Endothelial cell (in vitro differentiated cells): Measurements from ENCODE around the gene SPOCK1. TPM values are rescaled to one million over a fixed set of nuclear protein-coding genes. Genes with fewer than 3 reads are reported as not detected.

Source experiments
- DNase-seq: peaks from one replicate; pipeline ENCODE4 v3.0.0; 2021; ENCODE audit warnings: low spot score
- H3K27ac Mint-ChIP-seq: one replicate; pipeline ENCODE4 v1.8.0; 2021; ENCODE audit warnings: mixed read lengths, inconsistent platforms; ENCODE audit not compliant: unreplicated experiment
- H3K27me3 Mint-ChIP-seq: one replicate; pipeline ENCODE4 v1.8.0; 2021; ENCODE audit warnings: mild to moderate bottlenecking, moderate library complexity, mixed read lengths, inconsistent platforms; ENCODE audit not compliant: unreplicated experiment
- H3K36me3 Mint-ChIP-seq: one replicate; pipeline ENCODE4 v1.8.0; 2021; ENCODE audit warnings: mild to moderate bottlenecking, low read depth, mixed read lengths, inconsistent platforms; ENCODE audit not compliant: unreplicated experiment
- H3K4me1 Mint-ChIP-seq: one replicate; pipeline ENCODE4 v1.8.0; 2021; ENCODE audit warnings: mild to moderate bottlenecking, mixed read lengths, inconsistent platforms; ENCODE audit not compliant: unreplicated experiment
- H3K4me3 Mint-ChIP-seq: one replicate; pipeline ENCODE4 v1.8.0; 2021; ENCODE audit warnings: mild to moderate bottlenecking, mixed read lengths, inconsistent platforms; ENCODE audit not compliant: unreplicated experiment
- H3K9me3 Mint-ChIP-seq: one replicate; pipeline ENCODE4 v1.8.0; 2021; ENCODE audit warnings: mixed read lengths, inconsistent platforms; ENCODE audit not compliant: unreplicated experiment
- CTCF ChIP-seq: fragments of 200-600 bp; sonication (generic); IDR thresholded peaks from one replicate; pipeline ENCODE4 v1.5.0; 2021; ENCODE audit warnings: antibody characterized with exemption; ENCODE audit not compliant: unreplicated experiment
- total RNA-seq: library from RNA; stranded (reverse); fragmentation: NEBNext Ultra II Directional; extraction: Animal tissue kit (Norgen Biotek cat#: 25700); gene quantifications from one replicate; pipeline ENCODE4 v1.2.1, GENCODE V29; 2021; ENCODE audit not compliant: unreplicated experiment

The SPOCK1 gene
- total RNA-seq, 1 donor from 2014 or later = 8.7 TPM

GRCh38 chr5:137510671-137511070 lies 11.5 kb upstream of the SPOCK1 start:
- Mint-ChIP-seq H3K4me3 (no peak overlapping the region), H3K36me3 (no peaks in the 10 kb centered on the region), H3K9me3 (no peaks in the 10 kb centered on the region), H3K27ac (no peak overlapping the region), H3K4me1 (no peaks in the 10 kb centered on the region), H3K27me3 (no peaks in the 10 kb centered on the region)
- no peak for TF ChIP-seq CTCF
- DNase-seq = no peak

GRCh38 chr5:137507150-137507549 lies 8.0 kb upstream of the SPOCK1 start:
- Mint-ChIP-seq H3K36me3 (no peaks in the 10 kb centered on the region), H3K27ac (no peak overlapping the region), H3K4me1 (peaks cover 8% of the 10 kb centered on the region), H3K27me3 (no peaks in the 10 kb centered on the region), H3K4me3 (no peak overlapping the region), H3K9me3 (no peaks in the 10 kb centered on the region)
- DNase-seq = no peak
- no peak for TF ChIP-seq CTCF

- H3K27me3 Mint-ChIP-seq = no peaks in the 10 kb centered on the region
- no peak overlapping the region for H3K4me3 Mint-ChIP-seq
- no peaks in the 10 kb centered on the region for H3K9me3 Mint-ChIP-seq
- H3K36me3 Mint-ChIP-seq = no peaks in the 10 kb centered on the region
- H3K4me1 Mint-ChIP-seq = peaks cover 8% of the 10 kb centered on the region
- DNase-seq = no peak
- TF ChIP-seq CTCF = no peak
- H3K27ac Mint-ChIP-seq = no peak overlapping the region
Measured at GRCh38 chr5:137506296-137506695, 7.2 kb upstream of the SPOCK1 start.

- DNase-seq = no peak
- TF ChIP-seq CTCF = no peak
- Mint-ChIP-seq H3K4me1 (peaks cover 8% of the 10 kb centered on the region), H3K36me3 (no peaks in the 10 kb centered on the region), H3K27me3 (no peaks in the 10 kb centered on the region), H3K27ac (no peak overlapping the region), H3K4me3 (no peak overlapping the region), H3K9me3 (no peaks in the 10 kb centered on the region)
Measured at GRCh38 chr5:137504916-137505315, 5.8 kb upstream of the SPOCK1 start.

- H3K36me3 Mint-ChIP-seq = no peaks in the 10 kb centered on the region
- no peak for DNase-seq
- no peaks in the 10 kb centered on the region for H3K9me3 Mint-ChIP-seq
- no peaks in the 10 kb centered on the region for H3K27me3 Mint-ChIP-seq
- no peak for TF ChIP-seq CTCF
- H3K27ac Mint-ChIP-seq = no peak overlapping the region
- no peak overlapping the region for H3K4me3 Mint-ChIP-seq
- H3K4me1 Mint-ChIP-seq = peaks cover 8% of the 10 kb centered on the region
Measured at GRCh38 chr5:137503456-137503855, 4.3 kb upstream of the SPOCK1 start.
